NK-92 treated with Interleukin-12 subunit alpha and Interleukin-12 subunit beta, amount 100 ng/mL, for 24 hours (cell line): ENCODE data around the gene ZNF813.
"Not testable (repeated sequence)": the region's sequence is repeated elsewhere in the genome, so short reads cannot be mapped to it uniquely, and the experiment has no call there.

Source experiments
- DNase-seq: peaks from one replicate; lab custom pipeline; 2025; lab: John Stamatoyannopoulos, UW

Gene ZNF813

GRCh38 chr19:53483751-53484150, 16.2 kb downstream of the ZNF813 start:
- not testable (repeated sequence) for DNase-seq

GRCh38 chr19:53485046-53486004, 17.8 kb downstream of the ZNF813 start:
- DNase-seq = no peak

- DNase-seq = no peak
Measured at GRCh38 chr19:53492153-53492552, 24.6 kb downstream of the ZNF813 start.

- not testable (repeated sequence) for DNase-seq
Measured at GRCh38 chr19:53497311-53498023, 29.9 kb downstream of the ZNF813 start.

- DNase-seq = not testable (repeated sequence)
Measured at GRCh38 chr19:53498024-53498395, 30.5 kb downstream of the ZNF813 start.

- not testable (repeated sequence) for DNase-seq
Measured at GRCh38 chr19:53503151-53503550, 35.6 kb downstream of the ZNF813 start.

GRCh38 chr19:53503671-53504364, 36.3 kb downstream of the ZNF813 start:
- DNase-seq = not testable (repeated sequence)

- not testable (repeated sequence) for DNase-seq
Measured at GRCh38 chr19:53504365-53504703, 36.8 kb downstream of the ZNF813 start.

GRCh38 chr19:53504885-53505284, 37.4 kb downstream of the ZNF813 start:
- no peak for DNase-seq

- DNase-seq = no peak
Measured at GRCh38 chr19:53506728-53507127, 39.2 kb downstream of the ZNF813 start.

- DNase-seq = no peak
Measured at GRCh38 chr19:53507523-53508442, 40.2 kb downstream of the ZNF813 start.

GRCh38 chr19:53509443-53509842, 41.9 kb downstream of the ZNF813 start:
- no peak for DNase-seq

- DNase-seq = no peak
Measured at GRCh38 chr19:53509845-53510244, 42.3 kb downstream of the ZNF813 start.

GRCh38 chr19:53511357-53511756, 43.8 kb downstream of the ZNF813 start:
- no peak for DNase-seq

- DNase-seq = no peak
Measured at GRCh38 chr19:53511933-53512374, 44.4 kb downstream of the ZNF813 start.

GRCh38 chr19:53515047-53515446, 47.5 kb downstream of the ZNF813 start:
- not testable (repeated sequence) for DNase-seq

GRCh38 chr19:53517114-53517741, 49.7 kb downstream of the ZNF813 start:
- no peak for DNase-seq

- DNase-seq = no peak
Measured at GRCh38 chr19:53518121-53518520, 50.6 kb downstream of the ZNF813 start.

- DNase-seq = no peak
Measured at GRCh38 chr19:53518716-53519115, 51.2 kb downstream of the ZNF813 start.

GRCh38 chr19:53519446-53519845, 51.9 kb downstream of the ZNF813 start:
- no peak for DNase-seq

GRCh38 chr19:53520163-53520546, 52.6 kb downstream of the ZNF813 start:
- DNase-seq = no peak
